Activated T-cell treated with anti-CD3 and anti-CD28 coated beads for 4 hours (primary cell): ENCODE results near the gene EDIL3.

Experiments used
- DNase-seq: peaks from one replicate; pipeline ENCODE4 v3.0.0-alpha.2; 2020

Gene EDIL3

GRCh38 chr5:84255315-84255714 lies 129.4 kb downstream of the EDIL3 start:
- no peak for DNase-seq

GRCh38 chr5:84253946-84254345 lies 130.7 kb downstream of the EDIL3 start:
- DNase-seq: no peak

- DNase-seq: no peak
These were observed 133.2 kb downstream of the EDIL3 start for GRCh38 chr5:84251503-84251902.

GRCh38 chr5:84249918-84250630 lies 134.6 kb downstream of the EDIL3 start:
- DNase-seq: no peak

GRCh38 chr5:84248013-84248412 lies 136.7 kb downstream of the EDIL3 start:
- no peak for DNase-seq

GRCh38 chr5:84242286-84242685 lies 142.4 kb downstream of the EDIL3 start:
- no peak for DNase-seq

- no peak for DNase-seq
These were observed 145.2 kb downstream of the EDIL3 start for GRCh38 chr5:84239494-84239893.

GRCh38 chr5:84237126-84237525 lies 147.6 kb downstream of the EDIL3 start:
- DNase-seq: no peak

GRCh38 chr5:84231433-84231832 lies 153.2 kb downstream of the EDIL3 start:
- no peak for DNase-seq

GRCh38 chr5:84229045-84229444 lies 155.6 kb downstream of the EDIL3 start:
- DNase-seq: no peak

GRCh38 chr5:84228266-84228665 lies 156.4 kb downstream of the EDIL3 start:
- DNase-seq: no peak

- no peak for DNase-seq
These were observed 157.4 kb downstream of the EDIL3 start for GRCh38 chr5:84227236-84227635.

GRCh38 chr5:84218546-84218945 lies 166.1 kb downstream of the EDIL3 start:
- no peak for DNase-seq

GRCh38 chr5:84215521-84215920 lies 169.2 kb downstream of the EDIL3 start:
- DNase-seq: no peak

- DNase-seq: no peak
These were observed 170.8 kb downstream of the EDIL3 start for GRCh38 chr5:84213861-84214260.

- DNase-seq: no peak
These were observed 171.5 kb downstream of the EDIL3 start for GRCh38 chr5:84213212-84213611.

GRCh38 chr5:84204772-84205171 lies 179.9 kb downstream of the EDIL3 start:
- no peak for DNase-seq

- DNase-seq: no peak
These were observed 182.5 kb downstream of the EDIL3 start for GRCh38 chr5:84202136-84202535.

GRCh38 chr5:84197538-84197937 lies 187.1 kb downstream of the EDIL3 start:
- DNase-seq: no peak

GRCh38 chr5:84191281-84191680 lies 193.4 kb downstream of the EDIL3 start:
- DNase-seq: no peak

GRCh38 chr5:84184857-84185256 lies 199.8 kb downstream of the EDIL3 start:
- DNase-seq: no peak

GRCh38 chr5:84181093-84181492 lies 203.6 kb downstream of the EDIL3 start:
- no peak for DNase-seq

- no peak for DNase-seq
These were observed 215.8 kb downstream of the EDIL3 start for GRCh38 chr5:84168841-84169240.

- DNase-seq: no peak
These were observed 221.0 kb downstream of the EDIL3 start for GRCh38 chr5:84163671-84164070.

- DNase-seq: no peak
These were observed 222.0 kb downstream of the EDIL3 start for GRCh38 chr5:84162695-84163094.
